Subcutaneous adipose tissue (tissue), 4 donors: ENCODE data around the gene HTRA3. TPM values are rescaled to one million over a fixed set of nuclear protein-coding genes. Genes with fewer than 3 reads are reported as not detected.

ENCODE experiments used
- CTCF ChIP-seq: fragments of 450-650 bp; IDR thresholded peaks from one replicate; pipeline ENCODE4 v1.5.1; 2016; ENCODE audit warnings: low read depth, mild to moderate bottlenecking, control low read depth, antibody characterized with exemption, moderate library complexity
- total RNA-seq, 4 donors: library from RNA; depleted of rRNA; stranded (reverse); fragments of >200 nt; gene quantifications; one replicate each; pipeline ENCODE4 v1.1.0, GENCODE V29; 2016

The HTRA3 gene
- total RNA-seq, 4 donors from 2014 or later = 40.7 to 65.9 (median 56.9) TPM

GRCh38 chr4:8325291-8325973 is 55.9 kb downstream of the HTRA3 start:
- no peak for TF ChIP-seq CTCF

GRCh38 chr4:8326206-8326605 is 56.7 kb downstream of the HTRA3 start:
- TF ChIP-seq CTCF = no peak

- TF ChIP-seq CTCF = no peak
Observed at GRCh38 chr4:8328456-8328855, 58.9 kb downstream of the HTRA3 start.

GRCh38 chr4:8328866-8329559 is 59.5 kb downstream of the HTRA3 start:
- no peak for TF ChIP-seq CTCF

GRCh38 chr4:8329560-8329858 is 60.0 kb downstream of the HTRA3 start:
- TF ChIP-seq CTCF = no peak

GRCh38 chr4:8329859-8330761 is 60.6 kb downstream of the HTRA3 start:
- no peak for TF ChIP-seq CTCF
